GM18511 (cell line): ENCODE results near the gene ZNF212.
"Not testable (repeated sequence)": the region's sequence is repeated elsewhere in the genome, so short reads cannot be mapped to it uniquely, and the experiment has no call there.

ENCODE experiments used
- ATAC-seq: cut with Tn5 transposase; IDR thresholded peaks from one replicate; pipeline ENCODE4 v1.9.1; 2021; ENCODE audit warnings: mild to moderate bottlenecking, moderate library complexity; ENCODE audit not compliant: unreplicated experiment

Gene ZNF212

GRCh38 chr7:149218469-149219420, 20.7 kb upstream of the ZNF212 start:
- no peak for ATAC-seq

- ATAC-seq = no peak
These were observed 18.9 kb upstream of the ZNF212 start for GRCh38 chr7:149220534-149220933.

GRCh38 chr7:149223176-149223575, 16.3 kb upstream of the ZNF212 start:
- ATAC-seq = no peak

- ATAC-seq = no peak
These were observed 15.7 kb upstream of the ZNF212 start for GRCh38 chr7:149223761-149224160.

- no peak for ATAC-seq
These were observed 15.1 kb upstream of the ZNF212 start for GRCh38 chr7:149224352-149224751.

- ATAC-seq = no peak
These were observed 14.3 kb upstream of the ZNF212 start for GRCh38 chr7:149225106-149225505.

GRCh38 chr7:149225656-149226055, 13.8 kb upstream of the ZNF212 start:
- no peak for ATAC-seq

GRCh38 chr7:149226366-149226765, 13.1 kb upstream of the ZNF212 start:
- ATAC-seq = not testable (repeated sequence)

- no peak for ATAC-seq
These were observed 12.5 kb upstream of the ZNF212 start for GRCh38 chr7:149226840-149227494.

GRCh38 chr7:149228831-149229471, 10.5 kb upstream of the ZNF212 start:
- ATAC-seq = no peak

GRCh38 chr7:149229526-149229925, 9.9 kb upstream of the ZNF212 start:
- no peak for ATAC-seq

- no peak for ATAC-seq
These were observed 7.1 kb upstream of the ZNF212 start for GRCh38 chr7:149232362-149232761.

GRCh38 chr7:149233655-149234204, 5.7 kb upstream of the ZNF212 start:
- not testable (repeated sequence) for ATAC-seq

- no peak for ATAC-seq
These were observed 1.9 kb upstream of the ZNF212 start for GRCh38 chr7:149237502-149237901.

- ATAC-seq = no peak
These were observed 1.4 kb upstream of the ZNF212 start for GRCh38 chr7:149238051-149238450.

- no peak for ATAC-seq
These were observed 1.2 kb downstream of the ZNF212 start for GRCh38 chr7:149240637-149241036.

- no peak for ATAC-seq
These were observed 2.2 kb downstream of the ZNF212 start for GRCh38 chr7:149241696-149242095.

GRCh38 chr7:149245244-149245643, 5.8 kb downstream of the ZNF212 start:
- peak; percentile 61 for ATAC-seq

GRCh38 chr7:149245744-149246143, 6.3 kb downstream of the ZNF212 start:
- peak; percentile 23 for ATAC-seq

- ATAC-seq = peak; percentile 52
These were observed 9.3 kb downstream of the ZNF212 start for GRCh38 chr7:149248777-149249176.

- ATAC-seq = not testable (repeated sequence)
These were observed 10.7 kb downstream of the ZNF212 start for GRCh38 chr7:149250151-149250550.
